Neural cell (in vitro differentiated cells): ENCODE results near the gene OXER1.

Source experiments
- EZH2 ChIP-seq: fragments of 200-600, 300-800 bp; shearing (Covaris generic), sonication (generic); IDR thresholded peaks from 2 replicates; pipeline ENCODE4 v1.6.1; 2014; ENCODE audit warnings: antibody characterized with exemption, low read length, borderline replicate concordance, mild to moderate bottlenecking; ENCODE audit not compliant: insufficient read depth, poor library complexity, severe bottlenecking
- MXI1 ChIP-seq: fragments of 450-650 bp; conservative IDR thresholded peaks from 2 replicates; pipeline ENCODE4 v1.6.1; 2014; ENCODE audit warnings: antibody characterized with exemption, mild to moderate bottlenecking; ENCODE audit not compliant: poor library complexity, severe bottlenecking
- POLR2AphosphoS5 ChIP-seq: IDR thresholded peaks from 2 replicates; pipeline ENCODE4 v1.6.1; 2012
- TF ChIP-seq, protein P1 (sequence below): fragments of 450-650 bp; IDR thresholded peaks from 2 replicates; pipeline ENCODE4 v1.5.1; 2014; ENCODE audit warnings: antibody characterized with exemption, mild to moderate bottlenecking, moderate library complexity; ENCODE audit not compliant: poor library complexity, severe bottlenecking

DNA sequence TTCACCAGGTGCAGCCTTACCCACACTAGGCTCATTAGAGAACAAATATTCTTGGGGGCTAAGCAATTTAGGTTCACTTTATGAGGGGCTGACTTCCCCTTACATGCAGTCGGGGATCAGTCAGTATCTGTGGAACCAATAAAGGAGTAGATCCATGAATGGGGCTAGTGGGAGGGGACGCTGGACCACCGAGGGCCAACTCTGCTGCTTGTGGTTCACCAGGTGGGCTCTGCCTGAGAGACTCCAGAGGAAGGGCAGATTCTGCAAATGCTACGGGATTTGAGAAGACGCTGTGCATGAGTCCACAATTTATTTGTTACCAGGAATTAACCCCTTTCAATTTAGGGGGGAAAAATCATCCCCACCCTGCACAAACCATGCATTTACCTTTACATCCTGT lies 44.4 kb upstream of the OXER1 start:
- TF ChIP-seq MXI1 (no peak), POLR2AphosphoS5 (no peak), EZH2 (no peak)
- TF ChIP-seq, protein P1, sequence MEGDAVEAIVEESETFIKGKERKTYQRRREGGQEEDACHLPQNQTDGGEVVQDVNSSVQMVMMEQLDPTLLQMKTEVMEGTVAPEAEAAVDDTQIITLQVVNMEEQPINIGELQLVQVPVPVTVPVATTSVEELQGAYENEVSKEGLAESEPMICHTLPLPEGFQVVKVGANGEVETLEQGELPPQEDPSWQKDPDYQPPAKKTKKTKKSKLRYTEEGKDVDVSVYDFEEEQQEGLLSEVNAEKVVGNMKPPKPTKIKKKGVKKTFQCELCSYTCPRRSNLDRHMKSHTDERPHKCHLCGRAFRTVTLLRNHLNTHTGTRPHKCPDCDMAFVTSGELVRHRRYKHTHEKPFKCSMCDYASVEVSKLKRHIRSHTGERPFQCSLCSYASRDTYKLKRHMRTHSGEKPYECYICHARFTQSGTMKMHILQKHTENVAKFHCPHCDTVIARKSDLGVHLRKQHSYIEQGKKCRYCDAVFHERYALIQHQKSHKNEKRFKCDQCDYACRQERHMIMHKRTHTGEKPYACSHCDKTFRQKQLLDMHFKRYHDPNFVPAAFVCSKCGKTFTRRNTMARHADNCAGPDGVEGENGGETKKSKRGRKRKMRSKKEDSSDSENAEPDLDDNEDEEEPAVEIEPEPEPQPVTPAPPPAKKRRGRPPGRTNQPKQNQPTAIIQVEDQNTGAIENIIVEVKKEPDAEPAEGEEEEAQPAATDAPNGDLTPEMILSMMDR, result no peak
